Thymus (tissue), 11 donors: ENCODE results near the gene TDRD12. TPM values are rescaled to one million over a fixed set of nuclear protein-coding genes. Genes with fewer than 3 reads are reported as not detected.
A peak's percentile ranks its signal among the peaks of the same experiment; 100 is the strongest.

Experiments
- DNase-seq, 9 donors: peaks; one replicate each; pipeline ENCODE4 v3.0.0-alpha.2; 2013; ENCODE audit warnings: low spot score in 9 of 9, low read depth in 6 of 9, missing footprints in 1 of 9
- H3K27ac ChIP-seq, 2 donors: one replicate each; pipeline ENCODE4 v1.5.1; 2013; ENCODE audit warnings: control low read depth in 1 of 2, low read depth in 1 of 2, low read length in 1 of 2, mild to moderate bottlenecking in 1 of 2, moderate library complexity in 1 of 2
- H3K27me3 ChIP-seq, 2 donors: one replicate each; pipeline ENCODE4 v1.5.1; 2013; ENCODE audit warnings: low read length in 1 of 2; ENCODE audit not compliant: control insufficient read depth in 2 of 2, insufficient read depth in 1 of 2
- H3K36me3 ChIP-seq, 2 donors: one replicate each; pipeline ENCODE4 v1.5.1; 2013; ENCODE audit warnings: low read length in 1 of 2, mild to moderate bottlenecking in 1 of 2, moderate library complexity in 1 of 2; ENCODE audit not compliant: control insufficient read depth in 2 of 2, insufficient read depth in 2 of 2
- H3K4me1 ChIP-seq, 2 donors: one replicate each; pipeline ENCODE4 v1.5.1; 2013; ENCODE audit warnings: low read length in 2 of 2; ENCODE audit not compliant: control insufficient read depth in 2 of 2, insufficient read depth in 2 of 2
- H3K4me3 ChIP-seq, 2 donors: one replicate each; pipeline ENCODE4 v1.5.1; 2013; ENCODE audit warnings: low read length in 2 of 2, control low read depth in 1 of 2, mild to moderate bottlenecking in 1 of 2
- H3K9me3 ChIP-seq, 2 donors: one replicate each; pipeline ENCODE4 v1.5.1; 2013; ENCODE audit warnings: low read length in 1 of 2, mild to moderate bottlenecking in 1 of 2; ENCODE audit not compliant: control insufficient read depth in 2 of 2, insufficient read depth in 1 of 2
- WGBS: extraction: QIAGEN DNeasy Blood & Tissue Kit; methylation state at CpG from one replicate; pipeline ENCODE4 v1.1.7; 2013; 5-methylcytosine and 5-hydroxymethylcytosine counted together
- polyA plus RNA-seq: library from polyadenylated mRNA; stranded (reverse); fragments of 200-250 nt; gene quantifications from one replicate; pipeline ENCODE4 v1.2.3, GENCODE V29; 2013
- total RNA-seq: library from RNA; stranded (reverse); fragments of 120-200 nt; gene quantifications from one replicate; pipeline ENCODE4 v1.2.4, GENCODE V29; 2013
- donor health status: healthy.

TDRD12 gene
- total and polyA plus RNA-seq, 2 donors: 0.48 to 2.6 TPM

DNA sequence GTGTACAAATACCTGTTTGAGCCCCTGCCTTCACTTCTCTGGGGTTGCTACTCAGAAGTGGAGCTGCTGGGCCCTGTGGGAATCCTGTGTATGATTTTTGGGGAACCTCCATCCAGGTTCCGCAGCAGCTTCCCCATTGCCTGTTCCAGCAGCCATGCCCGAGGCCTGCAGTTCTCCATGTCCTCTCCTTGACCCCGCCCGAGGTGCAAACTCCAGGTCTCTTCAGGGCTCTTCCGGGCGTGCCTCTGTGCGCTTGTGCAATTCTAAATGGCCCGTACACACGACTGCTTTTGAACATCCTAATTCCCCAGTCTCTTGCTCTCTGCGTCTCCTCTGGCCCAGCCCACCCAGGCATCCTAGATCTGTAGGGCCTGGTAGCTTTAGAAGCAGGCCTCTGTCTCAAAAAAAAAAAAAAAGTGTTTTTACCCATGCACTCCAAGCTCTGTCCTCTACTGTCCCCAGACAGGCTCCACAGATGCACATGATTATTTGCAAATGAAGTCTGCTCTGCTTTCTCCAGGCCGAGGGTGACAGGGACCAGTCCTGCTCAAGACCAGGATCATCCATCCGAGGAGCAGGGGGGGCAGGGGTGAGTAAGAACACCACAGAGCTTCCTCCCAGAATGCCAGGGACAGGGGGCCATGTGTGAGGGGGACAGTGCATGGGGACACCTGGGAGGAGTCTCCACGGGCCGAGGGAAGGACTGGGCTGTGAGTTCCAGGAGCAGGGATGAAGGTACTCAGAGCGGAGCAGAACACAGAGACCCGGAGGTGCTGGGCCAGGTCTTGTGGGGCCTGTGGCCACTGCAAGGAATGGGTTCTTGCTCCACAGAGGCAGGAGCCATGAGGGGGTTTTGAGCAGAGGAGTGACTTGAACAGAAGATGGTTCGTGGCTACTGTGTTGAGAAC is 98.3 kb downstream of the TDRD12 start:
- peaks cover 0 to under 1% of the 10 kb centered on the region in 2 donors for H3K27me3 ChIP-seq
- no peaks in the 10 kb centered on the region for H3K36me3 ChIP-seq
- H3K9me3 ChIP-seq: no peaks in the 10 kb centered on the region
- DNase-seq: no peak
- peaks cover 4 to 46% of the 10 kb centered on the region in 2 donors for H3K4me1 ChIP-seq
- H3K27ac ChIP-seq: no peak overlapping the region
- H3K4me3 ChIP-seq: no peak overlapping the region
- 92% methylated on average over 17 of the region's 17 CpGs for WGBS

DNA sequence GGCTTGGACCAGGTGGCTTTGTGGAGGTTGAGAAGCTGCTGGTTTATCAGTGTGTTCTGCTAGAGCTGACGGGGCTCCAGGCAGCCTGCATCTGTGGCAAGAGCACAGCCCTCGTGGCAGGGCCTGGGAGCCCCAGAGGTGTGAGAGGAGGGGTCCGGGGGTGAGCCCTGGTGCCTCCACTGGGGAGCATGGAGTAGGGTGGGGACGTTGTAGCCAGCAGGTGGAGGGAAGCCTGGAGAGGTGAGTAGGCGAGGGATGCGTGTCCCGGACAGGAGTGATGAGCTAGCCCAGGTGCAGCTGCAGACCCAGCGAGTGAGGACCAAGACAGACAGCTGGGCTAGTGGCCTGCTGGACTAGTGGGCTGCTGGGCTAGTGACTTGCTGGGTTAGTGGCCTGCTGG is 99.0 kb downstream of the TDRD12 start:
- no peak overlapping the region for H3K4me3 ChIP-seq
- DNase-seq: no peak
- H3K36me3 ChIP-seq: no peaks in the 10 kb centered on the region
- peaks cover 4 to 51% of the 10 kb centered on the region in 2 donors for H3K4me1 ChIP-seq
- no peak overlapping the region for H3K27ac ChIP-seq
- WGBS: 95% methylated on average over 8 of the region's 8 CpGs
- H3K9me3 ChIP-seq: no peaks in the 10 kb centered on the region
- peaks cover 0 to 7% of the 10 kb centered on the region in 2 donors for H3K27me3 ChIP-seq

DNA sequence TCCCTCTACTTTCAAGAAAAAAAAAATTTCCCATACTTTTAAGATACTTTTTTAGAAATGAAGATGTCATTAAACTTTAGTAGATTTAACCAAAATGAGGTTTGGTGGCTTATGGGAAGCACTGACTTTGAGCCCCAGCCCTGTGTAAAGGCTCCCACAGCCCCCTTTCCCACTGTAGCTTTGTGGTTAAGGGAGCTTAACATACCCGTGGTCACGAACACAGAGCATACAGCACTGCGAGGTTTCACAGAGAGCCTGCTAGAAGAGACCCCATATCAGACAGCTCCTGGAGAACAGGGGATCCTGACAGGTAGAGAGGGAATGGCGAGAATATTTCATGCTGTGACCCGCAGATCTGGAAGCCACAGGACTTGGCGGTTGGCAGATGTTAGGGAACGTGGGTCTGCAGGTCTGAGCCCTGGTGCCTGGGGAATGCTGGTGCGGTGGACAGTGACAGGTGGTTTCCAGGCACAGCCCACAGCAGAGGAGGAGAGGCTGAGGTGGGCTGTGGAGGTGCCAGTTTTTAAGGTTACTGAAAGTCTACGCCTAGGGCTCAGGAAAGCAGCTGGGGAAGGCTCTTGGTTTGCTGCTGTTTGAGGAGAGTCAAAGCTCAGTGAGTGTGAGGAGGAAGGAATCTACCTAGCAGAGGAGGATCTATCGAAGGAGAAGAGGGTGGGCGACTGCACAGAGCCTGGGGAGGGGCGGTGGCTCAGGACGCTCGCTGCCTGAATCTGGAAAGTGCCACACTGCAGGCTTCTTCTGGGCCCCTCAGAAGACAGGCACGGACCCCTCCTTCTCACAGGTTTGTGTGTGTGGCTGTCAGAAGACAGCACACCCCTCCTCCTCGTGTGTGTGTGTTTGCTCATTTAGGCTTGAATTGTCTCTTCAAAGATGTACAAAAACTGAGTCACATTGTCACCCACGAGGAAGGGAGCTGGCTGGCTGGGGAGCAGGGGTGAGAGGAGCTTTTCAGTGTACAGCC is 100.1 kb downstream of the TDRD12 start:
- DNase-seq: peak in 4 of 9 donors; percentile 43 to 75 (median 45)
- H3K27ac ChIP-seq: peak overlapping the region; percentile 43 to 75
- peaks cover 2 to 18% of the 10 kb centered on the region in 2 donors for H3K27me3 ChIP-seq
- no peaks in the 10 kb centered on the region for H3K36me3 ChIP-seq
- 51% methylated on average over 17 of the region's 17 CpGs for WGBS
- no peak overlapping the region for H3K4me3 ChIP-seq
- peaks cover 6 to 55% of the 10 kb centered on the region in 2 donors for H3K4me1 ChIP-seq
- H3K9me3 ChIP-seq: no peaks in the 10 kb centered on the region

GRCh38 chr19:32822916-32823746 is 103.6 kb downstream of the TDRD12 start:
- peaks cover 2 to 24% of the 10 kb centered on the region in 2 donors for H3K27me3 ChIP-seq
- no peaks in the 10 kb centered on the region for H3K36me3 ChIP-seq
- no peak overlapping the region for H3K4me3 ChIP-seq
- 85% methylated on average over 14 of the region's 14 CpGs for WGBS
- H3K9me3 ChIP-seq: no peaks in the 10 kb centered on the region
- H3K4me1 ChIP-seq: peaks cover 6 to 56% of the 10 kb centered on the region in 2 donors
- no peak overlapping the region for H3K27ac ChIP-seq
- DNase-seq: no peak

- peak overlapping the region in 1 of 2 donors; percentile 73 for H3K27ac ChIP-seq
- whole genome bisulfite sequencing: 92% methylated on average over 7 of the region's 7 CpGs
- H3K4me1 ChIP-seq: peaks cover 6 to 54% of the 10 kb centered on the region in 2 donors
- H3K9me3 ChIP-seq: no peaks in the 10 kb centered on the region
- H3K4me3 ChIP-seq: no peak overlapping the region
- H3K27me3 ChIP-seq: peaks cover 2 to 24% of the 10 kb centered on the region in 2 donors
- no peaks in the 10 kb centered on the region for H3K36me3 ChIP-seq
- DNase-seq: no peak
These were observed 104.2 kb downstream of the TDRD12 start for GRCh38 chr19:32823747-32824102.

DNA sequence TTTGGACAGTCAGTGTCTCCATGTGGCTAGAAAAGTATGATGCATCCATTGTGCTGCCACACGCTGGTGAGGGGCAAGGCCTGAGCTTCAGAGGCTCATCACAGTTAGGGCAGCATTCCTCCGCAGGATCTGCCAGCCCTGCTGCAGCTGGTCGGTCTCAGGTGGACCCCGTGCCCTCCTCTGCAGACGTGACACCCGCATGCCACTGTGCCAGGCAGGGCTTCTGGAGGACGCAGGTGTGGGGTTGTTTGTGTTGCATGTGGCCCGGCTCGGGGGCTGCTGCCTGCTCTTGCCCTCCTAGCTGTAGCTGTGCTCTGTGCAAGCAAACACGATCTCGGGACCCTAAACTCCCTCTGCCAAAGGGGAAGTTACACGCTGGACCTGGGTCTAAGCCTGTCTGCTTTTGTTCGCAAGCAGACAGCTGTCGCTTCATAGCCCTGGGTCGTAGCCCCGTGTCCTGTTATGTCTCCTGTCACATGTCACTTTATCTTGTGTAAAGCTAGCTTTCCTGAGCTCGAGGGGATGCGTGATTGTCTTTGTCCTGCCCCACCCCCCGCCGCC is 104.7 kb downstream of the TDRD12 start:
- peaks cover 6 to 49% of the 10 kb centered on the region in 2 donors for H3K4me1 ChIP-seq
- WGBS: 34% methylated on average over 20 of the region's 20 CpGs
- no peaks in the 10 kb centered on the region for H3K36me3 ChIP-seq
- H3K27me3 ChIP-seq: peaks cover 2 to 24% of the 10 kb centered on the region in 2 donors
- no peaks in the 10 kb centered on the region for H3K9me3 ChIP-seq
- peak overlapping the region in 1 of 2 donors; percentile 73 for H3K27ac ChIP-seq
- DNase-seq: peak in 4 of 9 donors; percentile 46 to 69 (median 52)
- H3K4me3 ChIP-seq: no peak overlapping the region

DNA sequence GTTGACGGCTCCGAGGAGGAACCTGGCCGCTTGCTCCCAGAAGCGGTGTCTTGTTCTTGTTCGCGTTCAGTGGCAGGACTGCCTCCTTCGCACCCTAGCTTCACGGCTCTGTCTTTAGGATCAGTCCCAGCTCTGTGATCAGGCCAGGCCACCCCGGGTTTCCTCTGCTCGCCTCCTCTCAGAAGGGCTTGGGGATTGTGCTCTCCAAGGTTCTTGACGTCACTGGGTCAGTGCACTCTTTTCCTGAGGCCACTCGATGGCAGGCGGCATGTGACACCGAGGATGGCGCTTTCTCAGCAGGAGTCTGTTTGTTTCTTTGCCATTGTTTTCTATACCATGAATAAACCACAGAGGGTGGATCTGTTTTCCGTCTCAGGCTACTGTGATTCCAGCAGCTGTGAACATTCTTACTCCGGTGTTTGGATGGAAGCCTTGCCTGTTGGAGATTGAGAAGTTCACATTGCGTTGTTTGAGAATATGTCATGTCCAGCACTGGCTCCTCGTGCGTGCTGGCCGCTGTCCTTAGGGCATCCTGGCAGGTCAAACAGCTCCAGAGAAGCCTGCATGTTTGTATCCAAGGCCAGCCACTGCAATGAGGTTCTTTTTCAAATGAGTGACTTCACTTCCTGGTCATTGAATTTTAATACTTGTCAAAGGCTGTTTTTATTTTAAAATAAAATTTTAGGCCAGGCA is 105.5 kb downstream of the TDRD12 start:
- H3K9me3 ChIP-seq: no peaks in the 10 kb centered on the region
- H3K36me3 ChIP-seq: no peaks in the 10 kb centered on the region
- H3K27me3 ChIP-seq: peaks cover 2 to 24% of the 10 kb centered on the region in 2 donors
- peak overlapping the region in 1 of 2 donors; percentile 73 for H3K27ac ChIP-seq
- H3K4me1 ChIP-seq: peaks cover 5 to 41% of the 10 kb centered on the region in 2 donors
- no peak overlapping the region for H3K4me3 ChIP-seq
- 58% methylated on average over 21 of the region's 21 CpGs for WGBS
- DNase-seq: no peak

DNA sequence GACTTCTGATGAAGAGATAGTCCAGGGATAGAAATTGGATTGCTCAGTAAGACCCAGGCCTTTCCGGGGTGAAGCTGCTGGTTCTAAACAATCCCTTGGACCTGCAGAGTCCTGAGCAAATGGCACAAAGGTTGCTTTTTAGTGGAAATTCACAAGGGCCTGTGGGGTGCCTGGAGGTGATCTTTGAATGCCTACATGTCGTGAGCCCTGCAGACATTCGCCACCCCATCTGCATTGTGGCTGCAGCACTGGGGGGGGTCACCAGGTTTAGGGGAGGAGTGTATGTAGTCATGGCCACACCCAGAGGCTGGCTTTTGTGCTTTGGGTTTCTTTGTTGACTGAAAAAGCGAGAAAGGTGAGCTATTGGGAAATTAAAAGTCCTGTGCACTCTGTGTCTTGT is 108.6 kb downstream of the TDRD12 start:
- DNase-seq: no peak
- H3K27ac ChIP-seq: no peak overlapping the region
- WGBS: 95% methylated on average over 4 of the region's 4 CpGs
- H3K27me3 ChIP-seq: peaks cover 2 to 21% of the 10 kb centered on the region in 2 donors
- no peaks in the 10 kb centered on the region for H3K36me3 ChIP-seq
- no peaks in the 10 kb centered on the region for H3K9me3 ChIP-seq
- no peak overlapping the region for H3K4me3 ChIP-seq
- peaks cover 2 to 24% of the 10 kb centered on the region in 2 donors for H3K4me1 ChIP-seq
